CD14-positive monocyte (primary cell): ENCODE measurements around the gene A4GALT. TPM values are rescaled to one million over a fixed set of nuclear protein-coding genes. Genes with fewer than 3 reads are reported as not detected.

Experiments used
- DNase-seq, 3 donors: peaks; one replicate each; pipeline ENCODE4 v3.0.0-alpha.2; 2011 to 2022
- H2AFZ ChIP-seq: 2 replicates; pipeline ENCODE4 v1.6.0; 2012; ENCODE audit warnings: mild to moderate bottlenecking, low read depth, low read length, inconsistent platforms; ENCODE audit not compliant: insufficient read depth, poor library complexity, severe bottlenecking
- H3K27ac ChIP-seq, 2 donors: 1 replicate in 1 of 2; 2 replicates in 1 of 2; pipeline ENCODE4 v1.5.1; 2012 to 2013; ENCODE audit warnings: low read length in 2 of 2, control low read depth in 1 of 2, inconsistent platforms in 1 of 2, low read depth in 1 of 2, mild to moderate bottlenecking in 1 of 2
- H3K27me3 ChIP-seq, 2 donors: one replicate each; pipeline versions ENCODE4 v1.6.0 to v1.6.1; 2011 to 2013; ENCODE audit warnings: low read length in 2 of 2; ENCODE audit not compliant: control insufficient read depth in 2 of 2, insufficient read depth in 2 of 2
- H3K36me3 ChIP-seq, 2 donors: replicated peaks in 1 of 2; 1 replicate in 1 of 2; 2 replicates in 1 of 2; pipeline versions ENCODE4 v1.5.1 to v1.6.1; 2012 to 2013; ENCODE audit warnings: low read length in 2 of 2, control low read depth in 1 of 2, inconsistent platforms in 1 of 2, mild to moderate bottlenecking in 1 of 2; ENCODE audit not compliant: insufficient read depth in 2 of 2, control insufficient read depth in 1 of 2
- H3K4me1 ChIP-seq, 2 donors: 1 replicate in 1 of 2; 2 replicates in 1 of 2; pipeline versions ENCODE4 v1.5.1 to v1.6.1; 2012 to 2013; ENCODE audit warnings: low read length in 2 of 2, control low read depth in 1 of 2, inconsistent platforms in 1 of 2, mild to moderate bottlenecking in 1 of 2, moderate library complexity in 1 of 2; ENCODE audit not compliant: insufficient read depth in 2 of 2, control insufficient read depth in 1 of 2
- H3K4me2 ChIP-seq: replicated peaks from 2 replicates; pipeline ENCODE3; 2012; ENCODE audit warnings: low read length, moderate library complexity, mild to moderate bottlenecking; ENCODE audit not compliant: poor library complexity, severe bottlenecking; ENCODE audit errors: extremely low read depth
- H3K4me3 ChIP-seq, 3 experiments: fragments of 200-600 bp in 1 of 3; sonication (generic) in 1 of 3; replicated peaks in 1 of 3; 1 replicate in 2 of 3; 2 replicates in 1 of 3; pipeline ENCODE4 v1.5.1; 2011 to 2013; ENCODE audit warnings: low read length in 3 of 3, mild to moderate bottlenecking in 3 of 3, control low read depth in 2 of 3, low read depth in 2 of 3, inconsistent platforms in 1 of 3, moderate library complexity in 1 of 3
- H3K79me2 ChIP-seq: 2 replicates; pipeline ENCODE4 v1.6.0; 2012; ENCODE audit warnings: mild to moderate bottlenecking, control low read depth, inconsistent platforms, low read length, moderate library complexity; ENCODE audit not compliant: insufficient read depth
- H3K9ac ChIP-seq: 2 replicates; pipeline ENCODE4 v1.6.0; 2017; ENCODE audit warnings: low read length, mild to moderate bottlenecking; ENCODE audit not compliant: insufficient read depth, poor library complexity, severe bottlenecking
- H3K9me3 ChIP-seq, 2 donors: replicated peaks in 1 of 2; 1 replicate in 1 of 2; 2 replicates in 1 of 2; pipeline versions ENCODE4 v1.5.1 to v1.6.1; 2012 to 2013; ENCODE audit warnings: low read length in 2 of 2, control low read depth in 1 of 2; ENCODE audit not compliant: control insufficient read depth in 1 of 2, insufficient read depth in 1 of 2
- H4K20me1 ChIP-seq: 2 replicates; pipeline ENCODE4 v1.6.0; 2012; ENCODE audit warnings: mild to moderate bottlenecking, low read length, control low read depth, moderate library complexity; ENCODE audit not compliant: insufficient read depth
- H3K27ac Mint-ChIP-seq, 7 donors: one replicate each; pipeline ENCODE4 v1.8.0; 2020; ENCODE audit warnings: mild to moderate bottlenecking in 7 of 7, mixed read lengths in 7 of 7, moderate library complexity in 6 of 7, inconsistent platforms in 2 of 7
- H3K27me3 Mint-ChIP-seq, 3 donors: one replicate each; pipeline ENCODE4 v1.8.0; 2021 to 2022; ENCODE audit warnings: low read depth in 3 of 3, mild to moderate bottlenecking in 3 of 3, mixed read lengths in 3 of 3, moderate library complexity in 3 of 3, inconsistent platforms in 1 of 3
- H3K36me3 Mint-ChIP-seq, 2 donors: one replicate each; pipeline ENCODE4 v1.8.0; 2020; ENCODE audit warnings: mixed read lengths in 2 of 2, inconsistent platforms in 1 of 2, mild to moderate bottlenecking in 1 of 2
- H3K4me1 Mint-ChIP-seq: one replicate; pipeline ENCODE4 v1.8.0; 2020; ENCODE audit warnings: mild to moderate bottlenecking, mixed read lengths
- H3K4me3 Mint-ChIP-seq, 2 donors: one replicate each; pipeline ENCODE4 v1.8.0; 2020; ENCODE audit warnings: mild to moderate bottlenecking in 2 of 2, mixed read lengths in 2 of 2, moderate library complexity in 1 of 2
- H3K9me3 Mint-ChIP-seq, 7 donors: one replicate each; pipeline ENCODE4 v1.8.0; 2020 to 2022; ENCODE audit warnings: mixed read lengths in 7 of 7, mild to moderate bottlenecking in 6 of 7, moderate library complexity in 6 of 7, inconsistent platforms in 2 of 7
- WGBS: methylation state at CpG from one replicate; pipeline ENCODE4 v1.1.5; 2013; ENCODE audit warnings: missing lambda C conversion rate; ENCODE audit not compliant: insufficient coverage; 5-methylcytosine and 5-hydroxymethylcytosine counted together
- intact Hi-C, 2 donors: fragments of 100-400 bp; cut with micrococcal nuclease; formaldehyde crosslinking; loops; one replicate each; pipeline versions ENCODE4 v1.15.0 to v1.15.1; 2023
- polyA plus RNA-seq, 3 donors: library from polyadenylated mRNA; depleted of rRNA in 1 of 3; unstranded in 2 of 3; stranded (reverse) in 1 of 3; fragments of 300-500 nt in 2 of 3; fragments of >200 nt in 1 of 3; fragmentation: Illumina TruSeq in 2 of 3; gene quantifications; 1 replicate in 2 of 3; 2 replicates in 1 of 3; pipeline ENCODE4 v1.2.3, GENCODE V29; 2012 to 2021
- TF ChIP-seq, protein P1 (sequence below): fragments of 200-600 bp; IDR thresholded peaks from one replicate; pipeline ENCODE4 v1.8.0; 2022; ENCODE audit warnings: antibody characterized with exemption, mild to moderate bottlenecking

A4GALT gene
- polyA plus RNA-seq, 3 donors, result not detected

- Histone ChIP-seq H3K27me3 (no peaks in the 10 kb centered on the region), H3K4me2 (no peak overlapping the region), H3K27ac (no peak overlapping the region), H3K4me3 (no peak overlapping the region), H2AFZ (no peak overlapping the region), H3K9ac (no peak overlapping the region), H3K9me3 (no peaks in the 10 kb centered on the region), H4K20me1 (peaks cover 28% of the 10 kb centered on the region), H3K79me2 (peaks cover 28% of the 10 kb centered on the region), H3K36me3 (no peaks in the 10 kb centered on the region), H3K4me1 (peaks cover 27 to 39% of the 10 kb centered on the region in 2 donors)
- intact Hi-C loops, result no loop called here
- Mint-ChIP-seq H3K9me3 (no peaks in the 10 kb centered on the region), H3K36me3 (peaks cover under 1 to 4% of the 10 kb centered on the region in 2 donors), H3K4me1 (peaks cover 32% of the 10 kb centered on the region), H3K27me3 (peaks cover 0 to 3% (median 1%) of the 10 kb centered on the region in 3 donors), H3K4me3 (no peak overlapping the region), H3K27ac (peak overlapping the region in 3 of 7 donors; percentile 7 to 61 (median 18))
- WGBS, result 100% methylated on average over 4 of the region's 7 CpGs
- TF ChIP-seq, protein P1, sequence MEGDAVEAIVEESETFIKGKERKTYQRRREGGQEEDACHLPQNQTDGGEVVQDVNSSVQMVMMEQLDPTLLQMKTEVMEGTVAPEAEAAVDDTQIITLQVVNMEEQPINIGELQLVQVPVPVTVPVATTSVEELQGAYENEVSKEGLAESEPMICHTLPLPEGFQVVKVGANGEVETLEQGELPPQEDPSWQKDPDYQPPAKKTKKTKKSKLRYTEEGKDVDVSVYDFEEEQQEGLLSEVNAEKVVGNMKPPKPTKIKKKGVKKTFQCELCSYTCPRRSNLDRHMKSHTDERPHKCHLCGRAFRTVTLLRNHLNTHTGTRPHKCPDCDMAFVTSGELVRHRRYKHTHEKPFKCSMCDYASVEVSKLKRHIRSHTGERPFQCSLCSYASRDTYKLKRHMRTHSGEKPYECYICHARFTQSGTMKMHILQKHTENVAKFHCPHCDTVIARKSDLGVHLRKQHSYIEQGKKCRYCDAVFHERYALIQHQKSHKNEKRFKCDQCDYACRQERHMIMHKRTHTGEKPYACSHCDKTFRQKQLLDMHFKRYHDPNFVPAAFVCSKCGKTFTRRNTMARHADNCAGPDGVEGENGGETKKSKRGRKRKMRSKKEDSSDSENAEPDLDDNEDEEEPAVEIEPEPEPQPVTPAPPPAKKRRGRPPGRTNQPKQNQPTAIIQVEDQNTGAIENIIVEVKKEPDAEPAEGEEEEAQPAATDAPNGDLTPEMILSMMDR, result no peak
- DNase-seq, result no peak
Observed at GRCh38 chr22:42651134-42651533, 69.5 kb downstream of the A4GALT start.

DNA sequence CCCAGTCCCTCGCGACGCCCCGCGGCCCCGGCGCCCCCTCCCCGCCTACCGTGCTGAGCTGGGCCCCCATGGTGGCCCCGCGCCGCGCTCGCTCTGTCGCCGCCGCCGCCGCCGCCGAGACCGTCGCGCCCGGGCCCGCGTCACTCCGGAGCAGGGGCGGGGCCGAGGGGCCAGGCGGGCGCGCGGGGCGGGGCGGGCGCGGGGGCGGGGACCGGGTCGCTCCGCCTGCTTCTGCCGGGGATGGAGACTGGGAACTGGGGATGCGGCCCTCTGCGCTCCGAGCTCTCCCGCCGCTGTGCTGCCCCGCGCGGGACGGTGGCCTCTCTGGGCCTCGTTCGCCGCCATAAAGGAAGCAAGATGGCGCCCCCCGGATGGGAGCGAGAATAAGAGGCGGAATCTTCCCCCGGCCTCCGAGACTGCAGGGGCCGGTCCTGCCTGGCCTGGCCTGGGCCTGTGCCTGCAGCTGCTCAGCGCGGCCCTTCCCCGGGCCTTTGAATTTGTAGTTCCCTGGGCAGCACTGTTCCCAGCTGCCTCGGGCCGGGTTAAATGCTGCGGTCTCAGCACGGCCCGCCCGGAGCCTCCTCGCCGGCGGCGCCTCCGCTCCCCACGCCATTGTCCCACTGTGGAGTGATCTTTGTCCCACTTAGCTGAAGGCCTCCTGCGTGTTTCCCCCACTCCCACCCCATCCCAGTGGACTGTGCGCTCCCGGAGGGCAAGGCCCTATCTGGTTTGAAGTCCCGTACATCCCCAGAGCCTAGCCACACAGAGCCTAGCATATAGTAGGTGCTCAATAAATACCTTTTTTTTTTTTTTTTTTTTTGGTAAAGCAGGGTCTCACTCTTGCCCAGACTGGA is 71.2 kb downstream of the A4GALT start, which contains the start of gene CYB5R3:
Gene CYB5R3 (minus strand): TSS at position 147 of the 854 bp plus-strand sequence. CDS start 77 bp downstream, at position 70.
- Histone ChIP-seq H4K20me1 (peaks cover 44% of the 10 kb centered on the region), H3K4me1 (peaks cover 34 to 55% of the 10 kb centered on the region in 2 donors), H3K9ac (peak within 1 kb of the TSS; percentile 90), H3K36me3 (no peaks in the 10 kb centered on the region), H3K27ac (peak within 1 kb of the TSS; percentile 74 to 97), H2AFZ (peak within 1 kb of the TSS; percentile 96), H3K79me2 (peaks cover 44% of the 10 kb centered on the region), H3K4me3 (peak within 1 kb of the TSS; percentile 69 to 95 (median 81)), H3K4me2 (peak within 1 kb of the TSS; percentile 97), H3K27me3 (no peaks in the 10 kb centered on the region), H3K9me3 (no peaks in the 10 kb centered on the region)
- peaks cover 8 to 17% of the 10 kb centered on the region in 2 donors for H3K36me3 Mint-ChIP-seq
- TF ChIP-seq, protein P1, result no peak
- H3K27ac Mint-ChIP-seq, result peak within 1 kb of the TSS; percentile 84 to 99 (median 96)
- H3K4me3 Mint-ChIP-seq, result peak within 1 kb of the TSS; percentile 96 to 99
- H3K27me3 Mint-ChIP-seq, result peaks cover 0 to 3% (median 3%) of the 10 kb centered on the region in 3 donors
- H3K9me3 Mint-ChIP-seq, result no peaks in the 10 kb centered on the region
- DNase-seq, result peak; percentile 63 to 72 (median 71)
- H3K4me1 Mint-ChIP-seq, result peaks cover 49% of the 10 kb centered on the region
- WGBS, result under 1% methylated on average over 42 of the region's 81 CpGs
- intact Hi-C loops, result no loop called here
